NCI-H82 (cell line): ENCODE results near the gene FAT3.

Experiments
- DNase-seq: peaks from one replicate; lab custom pipeline; 2025; lab: John Stamatoyannopoulos, UW

Gene FAT3

DNA sequence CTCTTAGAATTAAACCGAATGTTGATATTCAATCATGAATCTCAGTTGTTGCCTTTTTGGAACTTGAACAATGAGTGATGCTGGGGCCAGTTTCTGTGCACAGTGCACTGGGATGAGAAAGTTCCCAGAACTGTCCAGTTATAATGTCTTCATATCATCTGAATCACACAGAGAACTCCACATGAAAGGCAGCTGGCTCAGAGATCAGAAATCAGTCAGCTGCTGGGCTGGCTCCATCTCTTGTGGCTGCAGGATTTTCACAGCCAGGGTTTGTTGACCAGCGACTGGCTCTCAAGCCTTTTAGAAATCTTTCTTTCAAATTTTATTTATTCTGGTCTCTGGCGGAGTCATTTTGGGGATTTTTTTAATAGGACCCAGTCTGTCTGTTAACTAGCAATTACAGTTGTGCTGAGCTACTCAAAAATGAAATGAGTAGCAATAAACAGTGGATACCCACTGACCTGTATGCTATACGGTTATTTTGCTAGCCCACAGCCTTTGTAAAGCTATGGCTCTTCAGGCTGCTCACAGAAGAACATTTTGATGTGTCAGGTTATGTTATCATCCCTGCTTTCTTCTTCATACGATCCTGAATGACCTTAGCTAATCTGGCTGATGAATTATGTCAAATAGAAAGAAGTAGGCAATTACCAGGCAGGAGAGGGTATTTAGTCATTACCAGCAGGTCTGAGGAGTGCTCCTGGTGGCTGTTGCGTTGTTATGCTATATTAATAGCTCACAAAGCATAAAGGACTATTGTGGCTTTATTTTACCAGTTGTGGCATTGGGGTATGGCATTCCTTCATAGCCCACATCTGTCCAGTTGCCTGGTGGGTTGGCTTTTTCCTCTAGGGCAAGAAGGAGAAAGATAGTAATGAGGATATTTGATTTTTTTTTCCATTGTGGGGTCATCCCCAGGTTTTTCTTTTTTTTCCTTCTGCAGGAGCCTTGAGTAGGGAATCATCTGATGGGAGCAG, 3.6 kb downstream of the FAT3 start:
- DNase-seq: no peak

DNA sequence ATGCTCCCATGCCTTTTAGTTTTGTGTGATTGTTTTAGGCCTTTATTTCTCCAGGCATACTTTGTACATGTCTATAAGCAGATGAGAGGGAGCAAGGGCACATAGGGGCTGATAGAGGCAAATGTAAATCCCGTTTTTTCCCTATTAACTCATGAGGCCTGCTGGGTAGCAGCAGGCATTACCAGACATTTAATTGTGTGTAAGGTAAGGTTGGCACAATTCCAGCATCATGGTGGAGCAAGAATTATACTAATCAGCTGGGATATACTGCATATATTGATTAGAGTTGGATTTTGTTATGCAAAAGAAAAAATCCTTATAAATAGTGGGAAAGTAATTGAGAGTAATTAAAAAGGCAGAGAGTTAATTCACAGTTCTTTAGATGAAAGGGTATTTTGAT, 12.2 kb downstream of the FAT3 start:
- peak; percentile 59 for DNase-seq

DNA sequence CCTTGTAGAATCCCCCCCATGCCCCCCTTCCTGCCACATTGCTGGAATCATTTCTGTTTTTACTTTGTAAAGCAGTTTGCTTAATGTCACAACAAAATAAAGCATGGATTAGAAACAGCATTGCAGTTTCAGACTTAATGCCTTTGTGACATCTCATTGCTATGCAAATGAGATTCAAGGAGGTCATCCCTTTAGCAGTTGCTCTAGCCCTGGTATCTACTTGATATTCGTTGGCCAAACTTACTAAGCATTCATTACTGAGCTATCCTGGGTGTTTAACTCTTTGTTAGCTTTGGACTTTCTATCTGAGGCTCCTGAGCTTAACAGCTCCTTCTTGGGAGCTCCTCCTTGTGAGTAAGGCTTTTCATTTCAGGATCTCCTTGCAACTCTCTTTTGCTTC, 16.3 kb downstream of the FAT3 start:
- DNase-seq: no peak

DNA sequence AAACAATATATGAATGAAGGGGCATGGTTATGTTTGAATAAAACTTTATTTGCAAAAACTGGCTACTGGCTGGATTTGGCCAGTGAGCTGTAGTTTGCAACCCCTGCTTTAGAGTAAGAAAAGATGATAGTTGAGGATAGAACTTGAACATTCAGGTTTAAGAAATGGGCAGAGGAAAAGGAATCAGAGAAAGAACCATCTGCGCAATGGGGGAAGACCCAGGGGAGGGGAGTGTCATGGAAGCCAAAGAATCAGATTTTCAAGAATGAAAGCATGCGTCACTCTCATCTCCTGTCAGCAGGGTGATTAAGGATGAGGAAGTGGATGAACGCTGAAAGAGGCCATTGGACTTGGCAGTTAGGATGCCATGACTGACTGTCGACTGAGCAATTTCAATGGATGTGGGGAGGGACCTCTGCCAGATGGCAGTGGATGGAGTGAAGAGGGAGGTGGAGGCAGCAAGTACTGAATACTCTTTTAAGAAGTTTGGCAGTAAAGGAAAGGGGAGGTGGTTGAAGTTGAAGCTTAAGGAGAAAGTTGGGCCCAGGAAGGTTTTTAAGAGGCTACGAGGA, 21.2 kb downstream of the FAT3 start:
- no peak for DNase-seq

DNA sequence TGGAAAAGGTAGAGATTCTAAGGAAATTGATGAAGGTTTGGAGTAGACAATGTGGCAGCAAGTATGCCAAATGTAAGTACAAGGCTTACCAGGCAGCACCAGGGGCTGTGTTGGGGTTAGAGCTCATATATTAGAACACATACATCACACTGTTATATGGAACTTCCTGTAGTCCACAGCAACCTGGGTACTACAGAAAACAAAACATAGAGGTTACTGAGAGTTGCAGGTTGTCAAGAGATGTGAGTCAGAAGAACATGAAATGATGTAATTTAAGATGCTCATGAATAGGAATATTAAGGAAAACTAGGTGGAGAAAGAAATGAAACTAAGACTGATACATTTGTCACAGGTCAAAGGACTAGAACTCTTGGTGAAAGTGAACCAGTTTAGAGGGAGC, 22.0 kb downstream of the FAT3 start:
- no peak for DNase-seq

DNA sequence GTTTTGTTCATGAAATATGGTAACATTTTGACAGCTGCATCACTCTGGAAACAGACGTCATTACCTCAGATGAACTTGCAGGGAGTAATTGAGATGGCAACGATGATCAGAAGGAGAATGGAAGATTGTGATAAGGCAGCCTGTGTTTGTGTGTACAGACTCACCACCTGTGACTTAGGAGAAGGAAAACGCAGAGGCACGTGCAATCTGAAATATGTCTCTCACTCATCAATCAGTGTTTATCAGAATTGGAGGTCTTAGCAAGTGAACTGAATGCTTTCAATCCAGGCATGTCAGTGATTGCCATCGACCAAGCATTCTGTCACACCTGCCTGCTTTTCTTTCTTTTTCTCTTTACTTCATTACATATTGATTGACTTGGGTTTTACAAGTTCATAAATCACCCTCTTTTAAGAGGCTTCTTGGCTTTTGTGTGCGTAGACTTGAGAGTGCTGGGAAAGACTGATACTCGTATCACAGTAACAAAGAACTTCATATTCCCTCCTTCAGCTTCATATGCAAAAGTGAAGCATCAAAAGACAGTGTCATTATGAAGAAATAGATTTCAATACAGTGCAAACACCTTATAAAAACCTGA, 24.6 kb downstream of the FAT3 start:
- DNase-seq: peak; percentile 6

DNA sequence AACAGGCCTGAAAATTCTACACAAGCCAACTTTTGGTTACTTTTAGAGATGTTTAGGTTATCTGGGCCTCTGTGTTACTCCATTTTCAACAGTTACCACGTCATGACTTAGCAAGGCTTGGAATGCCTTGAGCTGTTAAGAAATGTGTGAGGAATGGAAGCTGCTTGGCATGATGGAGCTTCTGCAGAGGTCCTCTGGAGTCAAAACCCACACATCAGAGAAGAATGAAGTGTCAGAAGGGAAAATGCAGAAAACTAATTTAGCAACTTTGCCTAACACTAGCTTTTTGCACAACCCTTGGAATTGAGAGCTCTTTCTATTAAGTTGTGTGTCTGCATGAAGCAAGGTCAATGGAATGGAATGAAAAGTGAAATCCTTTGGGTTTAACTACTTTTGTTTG, 27.4 kb downstream of the FAT3 start:
- no peak for DNase-seq

DNA sequence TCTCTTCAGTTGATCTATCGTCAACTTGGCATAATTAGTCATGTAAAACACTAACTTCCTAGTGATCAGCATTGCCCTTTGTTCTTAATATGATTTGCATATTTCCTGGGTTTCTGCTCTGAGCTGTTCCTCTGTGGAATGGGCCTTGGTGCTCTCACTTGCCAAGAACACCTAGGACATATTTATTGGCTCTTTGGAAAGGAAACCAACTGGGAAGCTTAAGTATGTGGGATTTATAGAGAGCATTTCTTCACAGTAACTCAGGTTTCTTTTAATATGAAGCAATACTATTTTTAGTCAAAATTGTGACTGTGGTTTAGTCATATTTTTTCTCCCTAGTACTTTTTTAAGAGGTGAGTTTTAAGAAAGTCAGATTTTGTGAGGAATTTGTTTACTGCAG, 28.8 kb downstream of the FAT3 start:
- no peak for DNase-seq

DNA sequence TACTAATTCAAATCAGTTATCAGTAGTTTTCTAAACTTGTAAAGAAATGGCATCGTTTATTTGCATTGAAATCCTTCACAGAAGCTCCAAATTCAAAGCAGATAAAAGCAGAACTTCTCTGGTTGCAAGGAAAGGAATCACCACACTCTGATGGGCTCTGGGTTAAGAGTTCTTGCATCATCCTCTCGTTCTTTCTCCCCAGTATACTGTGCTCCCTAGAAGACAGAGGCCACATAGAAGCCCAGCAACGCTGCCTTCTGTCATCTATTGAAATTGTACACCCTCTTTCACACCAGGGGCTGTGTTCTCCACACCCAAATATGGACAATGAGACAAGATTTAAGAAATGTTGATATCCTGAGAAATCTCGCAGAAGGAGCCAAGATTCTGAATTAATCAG, 29.3 kb downstream of the FAT3 start:
- DNase-seq: no peak

DNA sequence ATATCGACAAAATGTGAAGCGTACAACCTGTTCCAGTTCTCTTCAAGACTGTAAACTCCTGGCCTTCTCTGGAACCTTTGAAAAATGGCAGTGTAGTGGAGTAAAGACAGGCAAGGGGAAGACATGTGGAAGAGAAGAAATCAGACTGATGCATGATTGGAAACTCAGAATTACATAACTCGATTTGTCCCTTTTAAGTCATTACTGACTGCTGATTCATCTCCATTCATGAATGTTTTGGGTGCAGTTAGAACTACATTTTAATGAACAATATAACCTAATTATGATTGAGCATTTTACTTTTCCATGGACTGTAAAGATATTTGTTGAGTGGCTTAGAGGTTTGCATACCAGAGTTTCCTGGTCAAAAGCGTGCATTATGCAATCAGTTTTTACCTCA, 32.9 kb downstream of the FAT3 start:
- DNase-seq: no peak

DNA sequence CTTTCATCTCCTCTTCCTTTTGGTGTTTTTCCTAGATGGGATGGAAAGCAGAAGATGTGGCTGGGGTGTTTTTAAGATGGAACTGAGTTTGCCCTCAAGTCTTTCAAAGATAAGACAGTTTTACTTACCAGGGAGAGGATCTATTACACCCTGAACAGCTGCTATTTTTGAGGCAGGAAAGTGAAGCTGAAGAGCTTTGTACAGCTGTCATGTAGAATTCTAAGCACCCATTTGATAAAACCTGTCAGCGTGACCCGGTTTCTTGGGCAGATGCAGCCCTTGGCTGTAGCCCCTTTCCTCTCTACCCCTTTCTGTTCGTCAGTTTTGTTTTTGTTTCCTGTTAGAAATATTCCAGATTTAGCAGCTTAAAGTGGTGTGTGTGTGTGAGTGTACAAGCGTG, 35.2 kb downstream of the FAT3 start:
- peak; percentile 23 for DNase-seq

DNA sequence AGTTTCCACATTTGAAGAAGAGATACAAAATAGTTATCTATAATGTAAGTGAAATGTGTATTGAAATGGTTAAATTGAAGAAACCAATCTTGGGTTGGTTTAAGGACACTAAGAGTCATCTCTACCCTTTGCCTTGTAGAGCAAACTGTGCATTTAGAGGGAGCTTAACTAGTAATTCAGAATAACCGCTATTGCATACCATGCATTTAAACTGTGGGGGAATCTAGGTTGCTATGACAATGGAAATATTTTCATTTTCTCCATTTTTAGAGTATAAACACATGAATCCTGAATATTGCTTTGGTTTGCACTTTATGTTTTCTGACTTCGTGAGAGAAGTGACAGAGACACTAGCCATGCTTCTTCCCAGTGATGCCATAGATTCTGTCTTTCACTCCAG, 39.7 kb downstream of the FAT3 start:
- no peak for DNase-seq

DNA sequence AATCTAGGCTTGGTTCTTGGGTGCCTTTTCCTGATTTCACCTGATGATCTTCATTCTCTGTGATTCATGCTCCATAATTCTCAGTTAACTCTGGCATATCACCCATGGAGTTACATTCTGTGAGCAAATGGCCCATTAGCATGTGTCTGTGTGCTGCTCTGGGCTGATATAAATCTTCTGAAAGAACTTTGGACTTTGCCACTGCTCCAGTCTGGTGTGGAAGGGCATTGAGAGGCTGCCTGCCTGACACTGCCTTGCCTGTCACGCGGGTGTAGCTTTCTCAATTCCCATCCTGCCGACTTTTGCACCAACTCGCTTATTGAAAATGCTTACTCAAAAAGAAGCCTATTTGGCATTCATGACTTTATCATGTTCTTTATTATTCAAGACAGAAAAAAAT, 42.2 kb downstream of the FAT3 start:
- DNase-seq: no peak

DNA sequence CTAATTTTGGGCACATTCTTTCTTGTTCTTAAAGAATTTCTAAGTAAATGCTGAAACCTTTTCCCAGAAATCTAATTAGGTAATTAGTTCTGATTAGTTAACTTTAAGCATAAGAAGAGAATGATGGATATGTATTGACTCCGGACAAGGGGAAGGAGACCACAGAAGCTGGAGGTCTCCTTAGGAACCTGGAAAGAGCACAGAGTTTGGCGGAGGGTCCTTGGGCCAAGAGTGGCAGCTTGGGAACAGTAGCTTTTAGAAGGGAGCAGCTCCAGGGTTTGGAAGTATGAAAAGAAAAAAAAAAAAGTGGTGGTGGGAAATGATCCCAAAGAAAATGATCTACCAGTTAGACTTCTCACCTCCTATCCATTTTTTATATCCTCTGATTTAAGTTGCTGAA, 42.7 kb downstream of the FAT3 start:
- no peak for DNase-seq

DNA sequence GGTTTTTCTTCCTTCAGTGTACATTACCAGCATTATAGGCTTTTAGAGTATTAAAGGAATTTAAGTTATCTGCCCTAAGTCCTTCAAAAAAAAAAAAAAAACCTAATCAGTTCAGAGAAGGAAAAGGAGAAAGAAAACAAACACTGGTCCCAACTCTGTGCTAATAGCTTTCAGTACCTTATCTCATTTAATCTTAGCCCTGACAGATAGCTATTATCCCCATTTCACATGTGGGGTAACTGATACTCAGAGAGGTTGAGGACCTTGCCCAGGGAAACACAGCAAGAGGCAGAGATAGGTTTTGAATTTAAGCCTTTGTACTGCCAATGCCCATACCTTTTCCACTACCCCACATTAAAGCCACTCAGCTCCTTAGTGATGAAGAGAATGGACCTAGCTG, 43.4 kb downstream of the FAT3 start:
- no peak for DNase-seq

DNA sequence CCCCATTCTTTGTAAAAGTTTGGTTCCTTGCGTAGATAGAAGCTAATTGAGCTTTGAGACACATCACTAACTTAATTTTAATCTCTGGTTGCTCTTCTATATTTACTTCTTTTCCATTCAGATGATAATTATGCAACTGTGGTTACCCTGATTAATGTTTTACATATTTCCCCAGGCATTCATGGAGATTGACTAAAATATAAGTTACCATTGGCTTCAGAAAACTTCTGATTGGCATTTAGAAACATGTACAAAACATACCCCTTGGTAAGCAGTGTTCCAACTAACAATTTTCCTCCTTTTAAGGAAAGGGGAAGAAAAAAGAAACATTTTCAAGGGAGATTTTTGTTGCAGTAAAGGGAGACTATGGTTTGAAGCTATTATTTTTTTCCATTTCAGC, 43.9 kb downstream of the FAT3 start:
- DNase-seq: no peak

DNA sequence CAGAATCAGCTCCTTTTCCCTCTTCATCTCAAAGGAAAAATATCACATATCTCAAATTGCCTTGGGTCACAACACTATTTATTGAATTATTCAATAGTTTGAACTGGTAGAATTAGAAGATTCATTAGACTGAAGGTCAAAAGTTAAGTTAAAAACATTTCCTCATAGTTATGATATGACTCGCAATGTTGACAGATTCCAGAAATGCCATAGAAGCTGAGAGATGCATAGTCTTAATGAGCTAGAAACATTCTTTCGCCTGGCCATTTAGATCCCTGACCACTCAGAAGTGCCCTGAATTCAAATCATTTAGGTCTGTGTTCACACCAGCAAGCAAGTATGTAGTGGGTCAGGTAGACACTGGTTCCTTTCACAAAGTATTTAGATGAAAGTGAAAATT, 44.4 kb downstream of the FAT3 start:
- no peak for DNase-seq

DNA sequence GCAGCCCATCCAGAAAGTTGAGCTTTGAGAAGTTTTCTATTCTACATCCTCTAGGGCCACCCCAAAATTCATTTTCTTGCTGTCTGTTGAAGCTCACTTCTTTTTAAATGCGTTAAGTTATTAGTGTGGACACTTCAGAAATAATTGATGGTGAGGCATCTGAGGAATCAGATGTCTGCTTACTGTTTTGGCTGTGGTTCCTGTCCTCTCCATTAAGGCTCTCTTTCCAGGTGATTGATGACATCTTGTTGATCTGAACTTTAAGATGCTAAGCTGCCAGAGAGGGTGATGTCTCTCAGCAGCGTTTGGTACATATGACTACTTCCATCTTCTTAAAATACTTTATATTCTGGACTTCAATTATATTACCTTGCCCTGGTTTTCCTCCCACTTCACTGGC, 45.2 kb downstream of the FAT3 start:
- no peak for DNase-seq

DNA sequence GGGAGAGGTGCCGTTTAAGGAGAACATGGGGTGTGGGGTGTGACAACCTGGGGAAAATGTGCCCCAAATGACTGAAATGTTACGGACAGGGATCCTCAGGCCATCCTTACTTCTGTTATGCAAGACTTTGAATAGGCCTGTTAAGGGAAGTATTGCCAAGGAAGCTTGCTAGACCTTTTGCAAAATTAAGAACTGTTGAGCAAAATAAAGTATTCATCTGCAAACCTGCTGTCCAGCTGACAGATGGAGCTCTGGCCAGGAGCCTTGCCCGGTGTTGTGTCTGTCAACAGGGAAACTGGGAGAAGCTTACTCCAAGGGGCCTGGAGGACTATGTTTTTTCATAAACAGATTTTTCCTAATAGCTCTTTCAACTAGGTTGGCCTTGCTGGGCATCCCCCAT, 48.0 kb downstream of the FAT3 start:
- no peak for DNase-seq
